Stimulated activated naive B cell treated with anti-CD40 and anti-IgM and Interleukin-4, amounts not matched to agents 10 μg/mL and 1 μg/mL and 100 μg/mL, for 72 hours (primary cell): ENCODE results near the gene DOC2B.
"Not testable (repeated sequence)": the region's sequence is repeated elsewhere in the genome, so short reads cannot be mapped to it uniquely, and the experiment has no call there.

ENCODE experiments used
- ATAC-seq, 2 donors: fragments of 150-1000 bp; cut with Tn5 transposase; replicated peaks; 2 replicates each; pipeline ENCODE4 v1.10.0; 2021; ENCODE audit warnings: moderate library complexity in 1 of 2
- DNase-seq: peaks from one replicate; pipeline ENCODE4 v3.0.0; 2021
- H3K27ac Mint-ChIP-seq: one replicate; pipeline ENCODE4 v1.8.0; 2022; ENCODE audit warnings: mild to moderate bottlenecking, mixed read lengths
- H3K27me3 Mint-ChIP-seq, 2 donors: one replicate each; pipeline ENCODE4 v1.8.0; 2022; ENCODE audit warnings: mixed read lengths in 2 of 2
- H3K36me3 Mint-ChIP-seq, 2 donors: one replicate each; pipeline ENCODE4 v1.8.0; 2022; ENCODE audit warnings: mixed read lengths in 2 of 2, mild to moderate bottlenecking in 1 of 2
- H3K4me1 Mint-ChIP-seq, 2 donors: one replicate each; pipeline ENCODE4 v1.8.0; 2022; ENCODE audit warnings: mixed read lengths in 2 of 2, mild to moderate bottlenecking in 1 of 2
- H3K4me3 Mint-ChIP-seq, 2 donors: one replicate each; pipeline ENCODE4 v1.8.0; 2022; ENCODE audit warnings: mild to moderate bottlenecking in 2 of 2, mixed read lengths in 2 of 2, moderate library complexity in 1 of 2
- H3K9me3 Mint-ChIP-seq, 2 donors: one replicate each; pipeline ENCODE4 v1.8.0; 2022; ENCODE audit warnings: mixed read lengths in 2 of 2, mild to moderate bottlenecking in 1 of 2

The DOC2B gene

GRCh38 chr17:142876-143784, 38.3 kb downstream of the DOC2B start:
- H3K9me3 Mint-ChIP-seq = no peaks in the 10 kb centered on the region
- no peaks in the 10 kb centered on the region for H3K36me3 Mint-ChIP-seq
- ATAC-seq (no peak), DNase-seq (no peak)
- H3K4me3 Mint-ChIP-seq = no peak overlapping the region
- H3K27ac Mint-ChIP-seq = no peak overlapping the region
- peaks cover 4 to 5% of the 10 kb centered on the region in 2 donors for H3K4me1 Mint-ChIP-seq
- H3K27me3 Mint-ChIP-seq = peaks cover 10 to 22% of the 10 kb centered on the region in 2 donors

DNA sequence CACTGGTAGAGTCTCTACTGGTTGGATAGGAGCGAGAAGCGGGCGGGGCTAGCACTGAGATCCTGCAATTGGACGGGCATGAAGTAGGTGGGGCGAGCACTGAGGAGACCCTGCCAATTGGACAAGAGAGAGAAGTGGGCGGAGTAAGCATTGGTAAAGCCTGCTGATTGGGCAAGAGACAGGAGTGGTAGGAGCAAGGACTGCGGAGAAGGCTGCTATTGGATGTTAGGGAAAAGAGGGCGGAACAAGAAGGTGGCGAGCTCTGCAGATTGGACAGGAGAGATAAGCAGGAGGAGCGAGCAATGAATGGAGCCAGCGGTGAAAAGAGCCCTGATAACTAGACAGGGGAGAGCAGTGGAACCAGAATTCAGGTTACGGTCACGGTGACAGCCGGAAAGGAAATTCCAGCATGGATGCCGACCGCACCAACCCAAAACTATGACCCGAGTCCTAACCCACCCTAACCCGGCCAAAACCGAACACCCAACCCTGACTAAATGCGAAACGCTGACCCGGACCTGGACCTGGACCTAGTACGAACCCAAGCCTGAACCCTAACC, 39.3 kb downstream of the DOC2B start:
- Mint-ChIP-seq H3K4me3 (no peak overlapping the region), H3K4me1 (peaks cover 4 to 5% of the 10 kb centered on the region in 2 donors), H3K27me3 (peaks cover 10 to 22% of the 10 kb centered on the region in 2 donors), H3K9me3 (no peaks in the 10 kb centered on the region), H3K36me3 (no peaks in the 10 kb centered on the region), H3K27ac (no peak overlapping the region)
- no peak for DNase-seq
- ATAC-seq = no peak

DNA sequence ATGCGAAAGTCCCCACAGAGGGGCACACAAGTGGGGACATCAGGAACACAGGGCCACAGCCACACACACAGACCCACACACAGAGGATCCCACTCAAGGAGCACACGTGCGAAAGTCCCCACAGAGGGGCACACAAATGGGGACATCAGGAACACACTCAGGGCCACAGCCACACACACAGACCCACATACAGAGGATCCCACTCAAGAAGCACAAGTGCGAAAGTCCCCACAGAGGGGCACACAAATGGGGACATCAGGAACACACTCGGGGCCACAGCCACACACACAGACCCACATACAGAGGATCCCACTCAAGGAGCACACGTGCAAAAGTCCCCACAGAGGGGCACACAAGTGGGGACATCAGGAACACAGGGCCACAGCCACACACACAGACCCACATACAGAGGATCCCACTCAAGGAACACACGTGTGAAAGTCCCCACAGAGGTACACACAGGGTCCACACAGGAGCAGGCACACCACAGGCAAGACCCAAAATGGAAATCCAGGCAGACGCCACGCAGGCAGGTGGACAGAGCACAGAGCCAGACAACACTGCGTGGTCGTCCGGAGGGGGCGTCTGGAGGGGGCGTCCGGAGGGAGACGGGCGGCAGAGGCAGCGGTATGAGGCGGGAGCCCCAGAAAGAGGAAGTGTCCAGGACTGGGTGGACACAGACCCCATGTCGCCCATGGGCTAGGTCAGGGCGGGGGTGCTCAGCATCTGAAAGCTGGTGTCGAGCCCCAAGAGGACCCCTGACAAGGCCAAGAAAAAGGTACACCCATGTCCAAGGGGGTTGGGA, 41.8 kb downstream of the DOC2B start:
- H3K36me3 Mint-ChIP-seq, H3K4me1 Mint-ChIP-seq, H3K27ac Mint-ChIP-seq, DNase-seq, H3K4me3 Mint-ChIP-seq, ATAC-seq, H3K9me3 Mint-ChIP-seq: not testable (repeated sequence)
- peaks cover 10 to 14% of the 10 kb centered on the region in 2 donors for H3K27me3 Mint-ChIP-seq

DNA sequence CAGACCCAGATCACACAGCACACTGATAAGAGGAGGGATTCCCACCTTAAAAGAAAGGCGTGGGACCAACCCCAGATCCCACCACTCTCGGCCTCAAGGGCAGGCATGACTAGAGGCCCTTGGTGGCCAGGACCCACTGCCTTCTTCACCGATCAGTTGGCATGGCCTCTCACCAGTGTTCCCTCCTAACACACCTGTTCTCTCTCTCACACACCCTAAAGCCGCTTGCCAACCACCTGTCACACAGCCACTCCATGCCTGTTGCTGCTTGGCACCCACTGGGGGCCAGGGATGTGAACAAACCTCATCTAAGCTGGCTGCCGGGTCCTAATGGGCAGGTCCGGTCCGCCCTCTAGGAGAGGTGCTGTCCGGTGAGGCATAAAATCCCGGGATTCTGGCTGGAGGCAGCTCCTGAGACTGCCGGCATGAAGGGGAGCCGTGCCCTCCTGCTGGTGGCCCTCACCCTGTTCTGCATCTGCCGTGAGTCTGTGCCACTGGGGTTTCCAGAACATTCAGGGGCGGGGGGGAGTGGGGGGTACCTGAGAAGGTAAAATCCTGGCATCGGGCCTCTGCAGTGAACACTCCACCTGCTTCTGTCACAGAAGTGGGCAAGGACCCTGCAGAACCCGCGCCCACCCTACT, 44.2 kb downstream of the DOC2B start, which contains the start of gene SCGB1C2:
TSS of gene SCGB1C2 (plus strand) at position 404 of the 642 bp plus-strand sequence. CDS start at position 426, 22 bp downstream.
- not testable (repeated sequence) for H3K27ac Mint-ChIP-seq, DNase-seq, H3K36me3 Mint-ChIP-seq, H3K4me3 Mint-ChIP-seq, H3K4me1 Mint-ChIP-seq, ATAC-seq, H3K9me3 Mint-ChIP-seq, H3K27me3 Mint-ChIP-seq

GRCh38 chr17:136531-136930, 44.9 kb downstream of the DOC2B start:
- H3K27me3 Mint-ChIP-seq, H3K36me3 Mint-ChIP-seq, H3K4me1 Mint-ChIP-seq, H3K9me3 Mint-ChIP-seq, H3K4me3 Mint-ChIP-seq, H3K27ac Mint-ChIP-seq: not testable (repeated sequence)
- DNase-seq (peak; percentile 56), ATAC-seq (peak; percentile 85 to 91)

DNA sequence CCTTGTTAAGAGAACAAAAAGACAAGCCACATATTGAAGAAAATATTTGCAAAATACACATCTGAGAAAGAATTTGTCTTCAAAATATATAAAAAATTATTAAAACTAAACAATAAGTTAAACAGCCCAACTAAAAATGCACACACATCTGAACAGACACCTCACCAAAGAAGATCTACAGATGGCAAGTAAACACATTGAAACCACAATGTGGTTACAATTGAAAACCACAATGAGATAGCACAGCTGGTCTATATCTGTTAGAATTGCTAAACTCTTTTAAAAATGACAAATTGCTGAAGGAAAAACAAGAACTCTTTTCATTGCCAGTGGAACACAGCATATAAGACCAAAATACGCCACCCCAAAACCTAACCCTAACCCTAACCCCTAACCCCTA, 45.6 kb downstream of the DOC2B start:
- ATAC-seq, H3K27me3 Mint-ChIP-seq, H3K27ac Mint-ChIP-seq, H3K4me3 Mint-ChIP-seq, H3K9me3 Mint-ChIP-seq, DNase-seq, H3K4me1 Mint-ChIP-seq, H3K36me3 Mint-ChIP-seq: not testable (repeated sequence)

DNA sequence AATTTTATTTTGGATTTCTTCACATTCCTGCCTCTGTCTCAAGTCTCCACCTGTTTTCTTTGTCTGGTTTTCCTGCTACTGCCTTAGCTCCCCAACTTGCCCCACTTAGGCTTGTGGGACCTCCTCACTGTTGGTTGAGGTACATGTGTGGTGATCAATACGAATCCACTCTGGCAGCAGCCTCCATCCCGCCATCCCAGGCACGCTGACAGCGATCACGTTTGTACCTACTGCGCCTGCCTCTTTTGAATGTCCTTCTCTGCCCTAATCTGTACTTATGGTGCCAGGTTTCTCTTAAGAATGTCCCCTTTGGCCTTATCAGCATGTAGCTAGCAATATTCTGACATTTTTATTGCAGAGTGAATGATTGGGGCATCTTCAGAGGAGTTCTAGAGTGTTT, 46.4 kb downstream of the DOC2B start:
- H3K4me1 Mint-ChIP-seq, H3K27me3 Mint-ChIP-seq, H3K27ac Mint-ChIP-seq, DNase-seq, H3K36me3 Mint-ChIP-seq, H3K9me3 Mint-ChIP-seq, ATAC-seq, H3K4me3 Mint-ChIP-seq: not testable (repeated sequence)

GRCh38 chr17:134332-134785, 47.1 kb downstream of the DOC2B start:
- ATAC-seq (peak; percentile 82 to 83), DNase-seq (peak; percentile 41)
- not testable (repeated sequence) for H3K27ac Mint-ChIP-seq, H3K27me3 Mint-ChIP-seq, H3K36me3 Mint-ChIP-seq, H3K4me1 Mint-ChIP-seq, H3K9me3 Mint-ChIP-seq, H3K4me3 Mint-ChIP-seq

DNA sequence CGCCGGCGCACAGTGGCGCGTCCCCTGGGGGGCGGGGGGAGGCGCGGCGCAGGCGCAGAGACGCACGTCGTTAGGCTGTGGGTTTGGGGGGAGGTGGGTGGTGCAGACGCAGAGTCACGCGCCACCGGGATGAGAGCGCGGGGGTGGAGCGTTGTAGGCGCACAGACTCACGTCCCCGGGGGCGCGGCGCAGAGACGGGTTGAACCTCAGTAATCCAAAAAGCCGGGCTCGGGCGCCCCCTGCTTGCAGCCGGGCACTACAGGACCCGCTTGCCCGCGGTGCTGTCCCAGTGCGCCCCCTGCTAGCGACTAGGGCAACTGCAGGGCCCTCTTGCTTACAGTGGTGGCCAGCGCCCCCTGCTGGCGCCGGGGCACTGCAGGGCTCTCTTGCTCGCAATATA, 47.5 kb downstream of the DOC2B start:
- H3K4me3 Mint-ChIP-seq = not testable (repeated sequence)

DNA sequence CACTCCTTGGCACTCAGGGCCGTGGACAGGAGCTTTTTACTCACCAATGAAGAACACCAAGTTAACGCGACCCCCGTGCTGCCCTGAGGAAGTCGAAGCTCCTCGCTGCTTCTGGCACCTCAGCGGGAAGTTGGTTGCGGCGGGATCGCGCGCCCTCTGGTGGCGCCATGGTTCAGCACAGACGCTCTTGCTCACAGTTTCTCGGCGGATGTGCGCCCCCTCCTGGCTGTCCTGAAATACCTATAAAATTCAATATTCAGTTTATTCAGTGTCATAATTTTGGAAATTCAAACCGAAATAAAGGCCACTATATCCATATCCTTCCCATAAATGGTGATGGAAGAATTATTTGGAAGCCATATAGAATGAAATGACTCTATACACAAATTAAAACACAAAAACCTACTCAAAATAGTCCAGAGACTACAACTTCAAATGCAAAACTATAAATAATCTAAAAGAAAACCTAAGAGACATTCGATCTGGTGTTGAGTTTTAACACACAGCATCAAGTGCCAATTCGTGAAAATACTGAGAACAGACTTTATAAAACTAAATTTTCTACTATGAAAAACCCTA, 63.0 kb downstream of the DOC2B start:
- H3K36me3 Mint-ChIP-seq, H3K4me1 Mint-ChIP-seq, ATAC-seq, H3K9me3 Mint-ChIP-seq, H3K4me3 Mint-ChIP-seq, H3K27ac Mint-ChIP-seq, DNase-seq, H3K27me3 Mint-ChIP-seq: not testable (repeated sequence)

More for the DNA sequence above, 47.5 kb downstream of the DOC2B start:
- H3K27me3 Mint-ChIP-seq, H3K9me3 Mint-ChIP-seq, H3K27ac Mint-ChIP-seq, DNase-seq, ATAC-seq, H3K36me3 Mint-ChIP-seq, H3K4me1 Mint-ChIP-seq: not testable (repeated sequence)

DNA sequence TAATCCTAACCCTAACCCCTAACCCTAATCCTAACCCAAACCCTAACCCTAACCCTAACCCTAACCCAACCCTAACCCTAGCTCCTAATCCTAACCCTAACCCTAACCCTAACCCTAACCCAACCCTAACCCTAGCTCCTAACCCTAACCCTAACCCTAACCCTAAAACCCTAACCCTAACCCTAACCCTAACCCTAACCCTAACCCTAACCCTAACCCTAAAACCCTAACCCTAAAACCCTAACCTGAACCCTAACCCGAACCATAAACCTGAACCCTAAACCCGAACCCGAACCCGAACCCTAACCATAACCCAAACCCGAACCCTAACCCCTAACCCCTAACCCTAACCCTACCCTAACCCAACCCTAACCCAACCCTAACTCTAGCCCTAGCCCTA, 68.3 kb downstream of the DOC2B start:
- not testable (repeated sequence) for H3K27ac Mint-ChIP-seq, H3K36me3 Mint-ChIP-seq, H3K9me3 Mint-ChIP-seq, ATAC-seq, H3K4me1 Mint-ChIP-seq, H3K4me3 Mint-ChIP-seq, DNase-seq, H3K27me3 Mint-ChIP-seq
